ENCODE measurements around the gene LYL1.

- no peak for TF ChIP-seq POLR2A (IDR thresholded peaks at IDR 0.05)
- TF ChIP-seq, protein P1, sequence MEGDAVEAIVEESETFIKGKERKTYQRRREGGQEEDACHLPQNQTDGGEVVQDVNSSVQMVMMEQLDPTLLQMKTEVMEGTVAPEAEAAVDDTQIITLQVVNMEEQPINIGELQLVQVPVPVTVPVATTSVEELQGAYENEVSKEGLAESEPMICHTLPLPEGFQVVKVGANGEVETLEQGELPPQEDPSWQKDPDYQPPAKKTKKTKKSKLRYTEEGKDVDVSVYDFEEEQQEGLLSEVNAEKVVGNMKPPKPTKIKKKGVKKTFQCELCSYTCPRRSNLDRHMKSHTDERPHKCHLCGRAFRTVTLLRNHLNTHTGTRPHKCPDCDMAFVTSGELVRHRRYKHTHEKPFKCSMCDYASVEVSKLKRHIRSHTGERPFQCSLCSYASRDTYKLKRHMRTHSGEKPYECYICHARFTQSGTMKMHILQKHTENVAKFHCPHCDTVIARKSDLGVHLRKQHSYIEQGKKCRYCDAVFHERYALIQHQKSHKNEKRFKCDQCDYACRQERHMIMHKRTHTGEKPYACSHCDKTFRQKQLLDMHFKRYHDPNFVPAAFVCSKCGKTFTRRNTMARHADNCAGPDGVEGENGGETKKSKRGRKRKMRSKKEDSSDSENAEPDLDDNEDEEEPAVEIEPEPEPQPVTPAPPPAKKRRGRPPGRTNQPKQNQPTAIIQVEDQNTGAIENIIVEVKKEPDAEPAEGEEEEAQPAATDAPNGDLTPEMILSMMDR (IDR thresholded peaks at IDR 0.05) = no peak
These were observed 52.4 kb downstream of the LYL1 start for GRCh38 chr19:13050274-13050673.
